ENCODE data around the gene CCDC80. TPM values are rescaled to one million over a fixed set of nuclear protein-coding genes. Genes with fewer than 3 reads are reported as not detected.

The CCDC80 gene
- total RNA-seq, 4 donors from 2014 or later, result 19.4 to 129 (median 31.1) TPM

DNA sequence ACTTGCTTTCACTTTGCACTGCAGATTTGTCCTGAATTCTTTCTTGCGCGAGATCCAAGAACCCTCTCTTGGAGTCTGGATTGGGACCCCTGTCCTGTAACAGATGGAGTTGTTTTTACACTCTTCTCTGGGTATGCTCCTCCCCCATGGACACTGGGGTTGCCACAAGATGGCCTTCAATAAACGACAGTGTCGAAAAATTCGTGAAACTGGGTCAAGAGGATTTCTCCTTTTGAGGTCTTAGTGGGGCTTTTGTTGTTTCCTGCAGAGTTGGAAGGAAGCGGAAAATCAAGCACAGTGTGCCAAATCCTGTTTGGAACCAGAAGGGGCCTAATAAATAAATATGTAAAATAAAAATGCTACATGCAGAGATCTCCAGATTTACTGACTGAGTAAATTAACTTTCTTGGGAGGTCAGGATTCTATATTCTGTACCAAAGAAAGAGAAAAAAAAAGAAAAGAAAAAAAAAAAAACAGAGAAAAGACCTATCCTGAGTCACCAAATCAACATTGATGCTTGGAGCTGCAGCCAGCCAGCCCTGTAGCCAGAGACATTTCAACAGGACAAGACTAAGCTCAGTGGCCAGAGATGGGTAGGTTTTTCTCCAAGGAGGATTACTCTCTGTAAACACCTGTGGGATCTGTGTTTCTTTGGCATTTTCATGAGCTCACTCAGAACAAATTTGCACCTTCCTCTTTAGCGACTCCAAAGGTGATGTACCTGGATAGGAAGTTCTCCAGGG is 24.8 kb downstream of the CCDC80 start:
- 51 to 58% methylated on average over 7 of the region's 7 CpGs for WGBS, 2 donors
- Histone ChIP-seq H3K4me1 (peaks cover 0 to 4% (median 0%) of the 10 kb centered on the region in 4 donors), H3K27me3 (no peaks in the 10 kb centered on the region), H3K4me3 (peak overlapping the region in 3 of 4 donors; percentile 9 to 21 (median 19)), H3K36me3 (peaks cover 0 to 27% (median 0%) of the 10 kb centered on the region in 3 donors), H3K9me3 (no peaks in the 10 kb centered on the region), H3K27ac (peak overlapping the region in 2 of 4 donors; percentile 46 to 47)
- no peak for TF ChIP-seq POLR2A (IDR thresholded peaks at IDR 0.05)
- no peak for TF ChIP-seq EP300 (IDR thresholded peaks at IDR 0.05)
- TF ChIP-seq, protein P1, sequence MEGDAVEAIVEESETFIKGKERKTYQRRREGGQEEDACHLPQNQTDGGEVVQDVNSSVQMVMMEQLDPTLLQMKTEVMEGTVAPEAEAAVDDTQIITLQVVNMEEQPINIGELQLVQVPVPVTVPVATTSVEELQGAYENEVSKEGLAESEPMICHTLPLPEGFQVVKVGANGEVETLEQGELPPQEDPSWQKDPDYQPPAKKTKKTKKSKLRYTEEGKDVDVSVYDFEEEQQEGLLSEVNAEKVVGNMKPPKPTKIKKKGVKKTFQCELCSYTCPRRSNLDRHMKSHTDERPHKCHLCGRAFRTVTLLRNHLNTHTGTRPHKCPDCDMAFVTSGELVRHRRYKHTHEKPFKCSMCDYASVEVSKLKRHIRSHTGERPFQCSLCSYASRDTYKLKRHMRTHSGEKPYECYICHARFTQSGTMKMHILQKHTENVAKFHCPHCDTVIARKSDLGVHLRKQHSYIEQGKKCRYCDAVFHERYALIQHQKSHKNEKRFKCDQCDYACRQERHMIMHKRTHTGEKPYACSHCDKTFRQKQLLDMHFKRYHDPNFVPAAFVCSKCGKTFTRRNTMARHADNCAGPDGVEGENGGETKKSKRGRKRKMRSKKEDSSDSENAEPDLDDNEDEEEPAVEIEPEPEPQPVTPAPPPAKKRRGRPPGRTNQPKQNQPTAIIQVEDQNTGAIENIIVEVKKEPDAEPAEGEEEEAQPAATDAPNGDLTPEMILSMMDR (IDR thresholded peaks at IDR 0.05), result no peak
- no peak for DNase-seq (ENCODE audit: low spot score in 2 of 2)

DNA sequence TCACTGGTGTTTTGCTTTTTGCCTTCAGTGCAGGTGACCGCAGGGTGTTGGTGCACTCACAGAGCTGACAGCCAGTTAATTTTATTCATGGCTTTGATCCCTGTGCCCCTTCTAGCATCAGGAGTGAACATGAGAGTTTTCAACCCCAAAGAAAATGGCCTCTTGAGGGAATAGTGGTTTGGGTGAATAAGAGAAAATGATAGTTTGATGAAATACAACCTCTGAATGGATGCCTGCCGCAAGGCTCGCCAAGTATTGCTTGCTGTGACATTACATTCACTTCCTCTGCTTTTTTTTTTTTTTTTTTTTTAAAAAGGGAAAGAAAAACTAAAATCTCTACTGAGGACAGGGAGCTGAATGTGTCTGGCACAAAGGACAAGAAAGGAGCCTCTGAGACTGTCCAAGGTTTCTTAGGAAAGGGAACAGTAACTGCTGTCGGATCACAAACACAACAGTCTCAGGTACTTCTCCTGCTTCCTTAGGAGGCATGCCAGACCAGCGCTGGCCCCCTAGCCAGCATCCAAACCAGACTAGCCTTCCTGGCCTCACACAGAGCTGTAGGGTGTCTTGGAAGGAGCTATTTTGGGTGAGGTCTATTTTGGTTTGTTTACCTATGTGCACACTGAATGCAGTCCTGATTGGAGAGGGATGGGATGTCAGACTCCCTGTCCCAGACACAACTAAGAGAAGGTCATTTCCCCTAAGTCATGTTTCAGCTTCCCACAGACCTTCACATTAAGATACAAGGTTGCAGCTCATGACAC is 29.0 kb downstream of the CCDC80 start:
- peaks cover 0 to 23% (median 0%) of the 10 kb centered on the region in 3 donors for H3K36me3 ChIP-seq
- H3K4me3 ChIP-seq, result no peak overlapping the region
- no peak overlapping the region for H3K27ac ChIP-seq
- DNase-seq (ENCODE audit: low spot score in 2 of 2), result no peak
- 83% methylated on average over 5 of the region's 5 CpGs for WGBS, 2 donors
- no peaks in the 10 kb centered on the region for H3K27me3 ChIP-seq
- TF ChIP-seq, protein P1 (IDR thresholded peaks at IDR 0.05), result no peak
- TF ChIP-seq EP300 (IDR thresholded peaks at IDR 0.05) (no peak), POLR2A (IDR thresholded peaks at IDR 0.05) (no peak)
- H3K9me3 ChIP-seq, result no peaks in the 10 kb centered on the region
- H3K4me1 ChIP-seq, result peaks cover 0 to 4% (median 0%) of the 10 kb centered on the region in 4 donors

DNA sequence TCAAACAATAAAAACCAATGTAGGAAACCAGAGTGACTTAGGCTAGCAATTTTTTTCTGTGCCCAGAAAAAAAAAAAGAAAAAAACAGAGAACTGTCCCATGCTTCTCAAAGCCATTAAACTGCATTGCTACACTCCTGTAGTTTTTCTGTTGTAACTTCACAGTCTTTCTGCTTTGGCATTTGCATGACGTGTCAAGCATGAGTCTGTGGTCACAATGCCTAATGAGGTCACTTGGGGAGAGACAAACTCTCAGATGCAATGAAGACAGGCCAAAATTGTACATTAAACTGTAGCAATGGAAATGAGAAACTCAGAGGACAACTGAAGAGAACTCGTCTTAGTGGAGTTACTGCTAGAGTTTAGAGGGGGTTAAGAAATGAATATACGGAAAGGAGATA is 30.8 kb downstream of the CCDC80 start:
- Histone ChIP-seq H3K4me1 (peaks cover 0 to 2% (median 1%) of the 10 kb centered on the region in 4 donors), H3K36me3 (peaks cover 0 to 30% (median 0%) of the 10 kb centered on the region in 3 donors), H3K4me3 (no peak overlapping the region), H3K27ac (no peak overlapping the region), H3K27me3 (no peaks in the 10 kb centered on the region), H3K9me3 (no peaks in the 10 kb centered on the region)
- TF ChIP-seq EP300 (IDR thresholded peaks at IDR 0.05) (no peak), POLR2A (IDR thresholded peaks at IDR 0.05) (no peak)
- TF ChIP-seq, protein P1 (IDR thresholded peaks at IDR 0.05), result no peak
- no peak for DNase-seq (ENCODE audit: low spot score in 2 of 2)
- WGBS, 2 donors, result 74 to 76% methylated on average over 3 of the region's 3 CpGs

GRCh38 chr3:112607863-112608262 is 33.1 kb downstream of the CCDC80 start:
- Histone ChIP-seq H3K36me3 (peaks cover 0 to 30% (median 0%) of the 10 kb centered on the region in 3 donors), H3K4me3 (no peak overlapping the region), H3K9me3 (no peaks in the 10 kb centered on the region), H3K27me3 (no peaks in the 10 kb centered on the region), H3K4me1 (peaks cover 0 to 14% (median 4%) of the 10 kb centered on the region in 4 donors), H3K27ac (no peak overlapping the region)
- TF ChIP-seq EP300 (IDR thresholded peaks at IDR 0.05), result no peak
- TF ChIP-seq POLR2A (IDR thresholded peaks at IDR 0.05), result no peak
- TF ChIP-seq, protein P1 (IDR thresholded peaks at IDR 0.05), result no peak
- no peak for DNase-seq (ENCODE audit: low spot score in 2 of 2)

- no peak for DNase-seq (ENCODE audit: low spot score in 2 of 2)
- Histone ChIP-seq H3K4me1 (peaks cover 0 to 14% (median 4%) of the 10 kb centered on the region in 4 donors), H3K4me3 (no peak overlapping the region), H3K27ac (no peak overlapping the region), H3K36me3 (peaks cover 0 to 24% (median 0%) of the 10 kb centered on the region in 3 donors), H3K9me3 (no peaks in the 10 kb centered on the region), H3K27me3 (no peaks in the 10 kb centered on the region)
- no peak for TF ChIP-seq EP300 (IDR thresholded peaks at IDR 0.05)
- TF ChIP-seq, protein P1 (IDR thresholded peaks at IDR 0.05), result no peak
- no peak for TF ChIP-seq POLR2A (IDR thresholded peaks at IDR 0.05)
- WGBS, 2 donors, result 76 to 80% methylated on average over 2 of the region's 2 CpGs
These were observed 34.8 kb downstream of the CCDC80 start for GRCh38 chr3:112606098-112606497.
